Keratinocyte (primary cell): ENCODE data around the gene IQSEC3. TPM values are rescaled to one million over a fixed set of nuclear protein-coding genes. Genes with fewer than 3 reads are reported as not detected.

Experiments used
- DNase-seq: peaks from one replicate; pipeline ENCODE4 v3.0.0-alpha.2; 2011; ENCODE audit warnings: low read depth, missing footprints, low spot score
- FAIRE-seq: peaks from 2 replicates; lab custom pipeline; 2011; peaks lifted over from hg19 to GRCh38; lab: Jason Lieb, UNC
- H2AFZ ChIP-seq: 2 replicates; pipeline ENCODE4 v1.6.0; 2012; ENCODE audit warnings: low read length, control low read depth, inconsistent platforms; ENCODE audit not compliant: control insufficient read depth
- H3K27ac ChIP-seq: 2 replicates; pipeline ENCODE4 v1.5.1; 2011; ENCODE audit warnings: low read length; ENCODE audit not compliant: control insufficient read depth, insufficient read depth
- H3K27me3 ChIP-seq: 3 replicates; pipeline ENCODE4 v1.6.0; 2011; ENCODE audit warnings: low read length; ENCODE audit not compliant: control insufficient read depth, insufficient read depth; ENCODE audit errors: extremely low read depth
- H3K36me3 ChIP-seq, 2 experiments: 2 replicates in 1 of 2; 3 replicates in 1 of 2; pipeline ENCODE4 v1.5.1; 2011; ENCODE audit warnings: low read length in 2 of 2, mild to moderate bottlenecking in 1 of 2; ENCODE audit not compliant: control insufficient read depth in 2 of 2, insufficient read depth in 2 of 2; ENCODE audit errors: extremely low read depth in 1 of 2
- H3K4me1 ChIP-seq: 3 replicates; pipeline ENCODE4 v1.5.1; 2011; ENCODE audit warnings: low read length; ENCODE audit not compliant: control insufficient read depth, insufficient read depth; ENCODE audit errors: extremely low read depth
- H3K4me2 ChIP-seq: 3 replicates; pipeline ENCODE4 v1.6.0; 2011; ENCODE audit warnings: low read depth, low read length; ENCODE audit not compliant: control insufficient read depth, insufficient read depth; ENCODE audit errors: extremely low read depth
- H3K4me3 ChIP-seq, 3 experiments: fragments of 200-600 bp in 1 of 3; sonication (generic) in 1 of 3; 2 replicates in 2 of 3; 3 replicates in 1 of 3; pipeline ENCODE4 v1.5.1; 2011 to 2016; ENCODE audit warnings: low read length in 3 of 3, mild to moderate bottlenecking in 3 of 3, control low read depth in 2 of 3, inconsistent platforms in 1 of 3, low read depth in 1 of 3, mixed read lengths in 1 of 3, mixed run types in 1 of 3, moderate library complexity in 1 of 3; ENCODE audit not compliant: control insufficient read depth in 2 of 3, insufficient read depth in 2 of 3; ENCODE audit errors: extremely low read depth in 1 of 3
- H3K79me2 ChIP-seq: 2 replicates; pipeline ENCODE4 v1.6.0; 2012; ENCODE audit warnings: low read length; ENCODE audit not compliant: control insufficient read depth, insufficient read depth
- H3K9ac ChIP-seq: 3 replicates; pipeline ENCODE4 v1.6.0; 2011; ENCODE audit warnings: low read length; ENCODE audit not compliant: control insufficient read depth, insufficient read depth; ENCODE audit errors: extremely low read depth
- H3K9me1 ChIP-seq: 3 replicates; pipeline ENCODE4 v1.6.0; 2011; ENCODE audit warnings: low read length; ENCODE audit not compliant: control insufficient read depth, insufficient read depth; ENCODE audit errors: extremely low read depth
- H3K9me3 ChIP-seq: 2 replicates; pipeline ENCODE4 v1.5.1; 2012; ENCODE audit warnings: low read depth, low read length; ENCODE audit not compliant: control insufficient read depth
- H4K20me1 ChIP-seq: 3 replicates; pipeline ENCODE4 v1.6.0; 2011; ENCODE audit warnings: low read length; ENCODE audit not compliant: control insufficient read depth, insufficient read depth; ENCODE audit errors: extremely low read depth
- EZH2 ChIP-seq: IDR thresholded peaks from one replicate; pipeline ENCODE4 v1.6.1; 2012; ENCODE audit warnings: inconsistent platforms, mild to moderate bottlenecking, low read length, moderate library complexity
- dilution Hi-C: fragments of 300-500 bp; cut with MboI; formaldehyde crosslinking; loops from one replicate; pipeline ENCODE4 v1.7.0; 2020; ENCODE audit warnings: low sequenced_read_pairs; ENCODE audit not compliant: extremely low pct_ligation_motif_present
- polyA plus RNA-seq, 5 experiments: library from polyadenylated mRNA; depleted of rRNA in 3 of 5; stranded (reverse) in 3 of 5; stranded (forward) in 1 of 5; unstranded in 1 of 5; fragments of >200 nt; gene quantifications; 1 replicate in 1 of 5; 2 replicates in 3 of 5; 3 replicates in 1 of 5; pipeline versions ENCODE4 v1.2.1 to v1.2.3, GENCODE V29; 2011 to 2012; ENCODE audit warnings: missing spikeins in 2 of 5, low read depth in 1 of 5, low replicate concordance in 1 of 5
- TF ChIP-seq, protein P1 (sequence below), 3 experiments: IDR thresholded peaks in 1 of 3; conservative IDR thresholded peaks in 1 of 3; optimal IDR thresholded peaks in 1 of 3; 2 replicates in 2 of 3; 3 replicates in 1 of 3; pipeline versions ENCODE3 to v1.5.1; 2011; ENCODE audit warnings: low read length in 3 of 3, mild to moderate bottlenecking in 3 of 3, moderate library complexity in 2 of 3, control low read depth in 1 of 3, inconsistent platforms in 1 of 3; ENCODE audit not compliant: insufficient read depth in 2 of 3; ENCODE audit errors: extremely low read depth in 1 of 3

IQSEC3 gene
- polyA plus RNA-seq, 1 donor (not counting 4 experiments of a cell fraction or from before 2014, with no cell fraction given): not detected

DNA sequence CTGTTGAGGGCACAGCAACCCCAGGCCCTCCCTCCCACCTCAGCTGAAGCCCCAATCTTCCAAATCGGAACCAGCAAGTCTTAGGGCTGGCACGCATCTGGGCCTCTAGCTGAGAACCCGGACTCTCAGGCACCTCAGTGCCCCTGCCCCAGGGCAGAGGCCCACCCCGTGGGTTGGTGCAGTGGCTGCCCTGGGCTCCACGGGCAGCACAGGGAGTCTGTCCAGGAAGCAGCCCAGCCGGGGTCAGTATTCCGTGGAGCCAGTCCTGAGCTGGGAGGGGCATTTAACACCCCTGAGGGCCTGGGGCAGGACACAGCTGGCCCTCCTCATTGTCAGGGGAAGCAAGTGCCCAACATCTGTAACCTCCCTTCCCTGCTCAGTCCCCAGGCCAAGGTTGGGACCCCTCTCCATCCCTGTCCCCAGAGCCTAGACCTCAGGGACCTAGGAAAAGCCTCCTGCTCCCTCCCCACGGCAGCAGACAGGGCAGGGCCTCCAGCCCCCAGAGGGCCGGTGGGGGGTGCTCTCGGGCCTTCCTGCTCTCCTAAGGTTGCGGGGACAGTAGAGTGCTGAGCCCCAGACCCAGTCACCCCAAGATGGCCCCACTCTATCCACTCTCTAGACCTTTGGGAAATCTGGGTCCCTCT lies 110.9 kb downstream of the IQSEC3 start:
- Histone ChIP-seq H3K9ac (no peak overlapping the region), H3K79me2 (no peaks in the 10 kb centered on the region), H3K4me3 (no peak overlapping the region), H3K9me1 (no peaks in the 10 kb centered on the region), H3K27me3 (peaks cover 20% of the 10 kb centered on the region), H3K27ac (no peak overlapping the region), H4K20me1 (no peaks in the 10 kb centered on the region), H2AFZ (no peak overlapping the region), H3K4me2 (no peak overlapping the region), H3K9me3 (no peaks in the 10 kb centered on the region), H3K4me1 (peaks cover 6% of the 10 kb centered on the region), H3K36me3 (no peaks in the 10 kb centered on the region)
- no peak for FAIRE-seq
- TF ChIP-seq, protein P1, sequence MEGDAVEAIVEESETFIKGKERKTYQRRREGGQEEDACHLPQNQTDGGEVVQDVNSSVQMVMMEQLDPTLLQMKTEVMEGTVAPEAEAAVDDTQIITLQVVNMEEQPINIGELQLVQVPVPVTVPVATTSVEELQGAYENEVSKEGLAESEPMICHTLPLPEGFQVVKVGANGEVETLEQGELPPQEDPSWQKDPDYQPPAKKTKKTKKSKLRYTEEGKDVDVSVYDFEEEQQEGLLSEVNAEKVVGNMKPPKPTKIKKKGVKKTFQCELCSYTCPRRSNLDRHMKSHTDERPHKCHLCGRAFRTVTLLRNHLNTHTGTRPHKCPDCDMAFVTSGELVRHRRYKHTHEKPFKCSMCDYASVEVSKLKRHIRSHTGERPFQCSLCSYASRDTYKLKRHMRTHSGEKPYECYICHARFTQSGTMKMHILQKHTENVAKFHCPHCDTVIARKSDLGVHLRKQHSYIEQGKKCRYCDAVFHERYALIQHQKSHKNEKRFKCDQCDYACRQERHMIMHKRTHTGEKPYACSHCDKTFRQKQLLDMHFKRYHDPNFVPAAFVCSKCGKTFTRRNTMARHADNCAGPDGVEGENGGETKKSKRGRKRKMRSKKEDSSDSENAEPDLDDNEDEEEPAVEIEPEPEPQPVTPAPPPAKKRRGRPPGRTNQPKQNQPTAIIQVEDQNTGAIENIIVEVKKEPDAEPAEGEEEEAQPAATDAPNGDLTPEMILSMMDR (optimal IDR thresholded peaks at IDR 0.05 in 1 of 3, IDR thresholded peaks at IDR 0.05 in 1 of 3, conservative IDR thresholded peaks at IDR 0.05 in 1 of 3; ENCODE audit: extremely low read depth in 1 of 3, insufficient read depth in 2 of 3, low read length in 3 of 3): no peak
- no peak for TF ChIP-seq EZH2
- no peak for DNase-seq
- dilution Hi-C loops: no loop called here

DNA sequence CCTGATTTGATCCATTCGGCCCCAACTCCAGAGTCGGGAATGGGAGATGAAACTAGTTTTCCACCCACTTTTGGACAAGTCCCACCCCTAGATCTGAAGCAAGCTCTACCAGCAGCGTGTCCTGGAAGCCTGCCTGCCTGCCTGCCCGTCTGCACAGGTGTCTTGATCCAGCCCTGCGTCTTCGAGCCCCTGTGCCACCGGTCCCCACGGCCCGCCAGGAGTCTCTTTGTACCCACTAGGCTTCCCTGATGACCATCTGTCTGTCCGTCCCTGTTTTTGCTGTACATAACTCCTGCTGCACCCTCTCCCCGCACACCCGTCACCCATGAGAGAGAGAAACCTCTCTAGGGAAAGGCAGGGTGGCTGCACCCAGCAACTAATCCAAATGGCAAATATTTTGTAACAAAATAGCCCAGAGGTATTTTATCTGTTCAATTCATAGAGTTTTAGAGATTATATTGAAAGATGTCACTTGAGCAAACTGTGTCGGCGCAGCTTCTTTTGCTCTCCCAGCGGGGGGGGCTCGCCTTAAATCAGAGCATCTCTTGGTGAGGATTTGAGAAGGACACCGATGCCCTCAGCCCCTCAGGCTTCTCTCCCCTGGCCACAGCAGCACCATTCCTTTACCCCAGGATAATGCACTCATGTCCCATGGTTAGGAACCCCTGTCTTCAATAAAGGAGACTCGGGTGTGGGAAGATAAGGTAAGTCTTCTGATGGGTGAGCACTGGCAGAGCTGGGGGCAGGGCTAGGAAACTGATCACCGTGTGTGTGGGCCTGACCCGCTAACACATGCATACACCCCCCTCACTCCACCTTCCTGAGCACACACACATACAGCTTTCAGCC lies 111.6 kb downstream of the IQSEC3 start:
- FAIRE-seq (no peak), DNase-seq (no peak)
- Histone ChIP-seq H3K36me3 (no peaks in the 10 kb centered on the region), H4K20me1 (no peaks in the 10 kb centered on the region), H3K4me1 (peaks cover 6% of the 10 kb centered on the region), H3K9me3 (no peaks in the 10 kb centered on the region), H3K4me2 (no peak overlapping the region), H3K9ac (no peak overlapping the region), H3K4me3 (no peak overlapping the region), H3K27ac (no peak overlapping the region), H3K9me1 (no peaks in the 10 kb centered on the region), H2AFZ (no peak overlapping the region), H3K79me2 (no peaks in the 10 kb centered on the region), H3K27me3 (peaks cover 12% of the 10 kb centered on the region)
- dilution Hi-C loops: no loop called here
- TF ChIP-seq EZH2: no peak
- TF ChIP-seq, protein P1 (optimal IDR thresholded peaks at IDR 0.05 in 1 of 3, IDR thresholded peaks at IDR 0.05 in 1 of 3, conservative IDR thresholded peaks at IDR 0.05 in 1 of 3; ENCODE audit: extremely low read depth in 1 of 3, insufficient read depth in 2 of 3, low read length in 3 of 3): no peak
